ENCODE measurements around the gene PAX7.

GRCh38 chr1:18769140-18769539 lies 138.5 kb downstream of the PAX7 start:
- TF ChIP-seq POLR2AphosphoS5 (IDR thresholded peaks at IDR 0.05; ENCODE audit: low read depth, low read length), result no peak
- TF ChIP-seq REST (IDR thresholded peaks at IDR 0.05; ENCODE audit: insufficient read depth in 1 of 2, low read depth in 2 of 2, low read length in 2 of 2), result no peak
- TF ChIP-seq TAF1 (IDR thresholded peaks at IDR 0.05; ENCODE audit: borderline replicate concordance, insufficient read depth, low read length), result no peak

Data from PFSK-1 (cell line).